Brain microvascular endothelial cell (primary cell): Measurements from ENCODE around the gene DCC.

Experiments used
- DNase-seq: peaks from one replicate; pipeline ENCODE4 v3.0.0-alpha.2; 2020
- H3K27ac ChIP-seq: fragments of 250-450 bp; sonication (Bioruptor Pico); 2 replicates; pipeline ENCODE4 v1.5.1; 2020; ENCODE audit warnings: mild to moderate bottlenecking, moderate library complexity
- H3K27me3 ChIP-seq: fragments of 250-450 bp; sonication (Bioruptor Pico); replicated peaks from 2 replicates; pipeline ENCODE4 v1.5.1; 2020; ENCODE audit warnings: mild to moderate bottlenecking
- H3K36me3 ChIP-seq: fragments of 250-450 bp; sonication (Bioruptor Pico); replicated peaks from 2 replicates; pipeline ENCODE4 v1.5.1; 2020; ENCODE audit warnings: mild to moderate bottlenecking
- H3K4me3 ChIP-seq: 2 replicates; pipeline ENCODE4 v1.5.1; 2011; ENCODE audit warnings: low read depth, mild to moderate bottlenecking, control low read depth, low read length, moderate library complexity
- CTCF ChIP-seq: IDR thresholded peaks from 2 replicates; pipeline ENCODE4 v1.5.1; 2011; ENCODE audit warnings: low read depth, mild to moderate bottlenecking, moderate library complexity, low read length, control low read depth, inconsistent platforms; ENCODE audit errors: missing control alignments
- in situ Hi-C: cut with HindIII; loops from 2 replicates; pipeline ENCODE4 v1.10.0; 2017; ENCODE audit warnings: low sequenced_read_pairs, low pct_ligation_motif_present

DCC gene

GRCh38 chr18:52437161-52437560 is 97.2 kb downstream of the DCC start:
- Histone ChIP-seq H3K27ac (no peak overlapping the region), H3K4me3 (no peak overlapping the region), H3K36me3 (no peaks in the 10 kb centered on the region), H3K27me3 (no peaks in the 10 kb centered on the region)
- no peak for DNase-seq
- TF ChIP-seq CTCF = no peak
- in situ Hi-C loops = no loop called here

GRCh38 chr18:52439457-52439856 is 99.5 kb downstream of the DCC start:
- no peak overlapping the region for H3K4me3 ChIP-seq
- no peak for DNase-seq
- no peaks in the 10 kb centered on the region for H3K36me3 ChIP-seq
- in situ Hi-C loops = no loop called here
- H3K27ac ChIP-seq = no peak overlapping the region
- TF ChIP-seq CTCF = no peak
- H3K27me3 ChIP-seq = no peaks in the 10 kb centered on the region

- Histone ChIP-seq H3K36me3 (no peaks in the 10 kb centered on the region), H3K4me3 (no peak overlapping the region), H3K27me3 (no peaks in the 10 kb centered on the region), H3K27ac (no peak overlapping the region)
- in situ Hi-C loops = no loop called here
- TF ChIP-seq CTCF = no peak
- no peak for DNase-seq
These were observed 101.8 kb downstream of the DCC start for GRCh38 chr18:52441794-52442193.

- H3K4me3 ChIP-seq = no peak overlapping the region
- TF ChIP-seq CTCF = no peak
These were observed 102.7 kb downstream of the DCC start for GRCh38 chr18:52442686-52443085.

GRCh38 chr18:52451256-52451655 is 111.3 kb downstream of the DCC start:
- TF ChIP-seq CTCF = no peak
- Histone ChIP-seq H3K27me3 (no peaks in the 10 kb centered on the region), H3K27ac (no peak overlapping the region), H3K36me3 (no peaks in the 10 kb centered on the region), H3K4me3 (no peak overlapping the region)
- DNase-seq = no peak
- in situ Hi-C loops = no loop called here

More at GRCh38 chr18:52442686-52443085, 102.7 kb downstream of the DCC start:
- Histone ChIP-seq H3K27me3 (no peaks in the 10 kb centered on the region), H3K36me3 (no peaks in the 10 kb centered on the region), H3K27ac (no peak overlapping the region)
- DNase-seq = no peak
- in situ Hi-C loops = no loop called here

GRCh38 chr18:52451851-52452250 is 111.9 kb downstream of the DCC start:
- no peaks in the 10 kb centered on the region for H3K27me3 ChIP-seq
- in situ Hi-C loops = no loop called here
- H3K4me3 ChIP-seq = no peak overlapping the region
- no peaks in the 10 kb centered on the region for H3K36me3 ChIP-seq
- no peak for TF ChIP-seq CTCF
- H3K27ac ChIP-seq = no peak overlapping the region
- DNase-seq = no peak
